Mesenteric fat pad (tissue), 1 donor: ENCODE results near the gene COL5A1. TPM values are rescaled to one million over a fixed set of nuclear protein-coding genes. Genes with fewer than 3 reads are reported as not detected.

ENCODE experiments used
- DNase-seq: peaks from one replicate; pipeline ENCODE4 v3.0.0-alpha.2; 2020; ENCODE audit warnings: low spot score
- total RNA-seq: library from RNA; stranded (reverse); fragmentation: NEBNext Ultra II Directional; extraction: Animal tissue kit (Norgen Biotek cat#: 25700); gene quantifications from one replicate; pipeline ENCODE4 v1.2.1, GENCODE V29; 2021
- donor health status: DM: yes; HTN: yes; CAD: no.

Gene COL5A1
- total RNA-seq, 1 donor from 2014 or later = 84.7 TPM

DNA sequence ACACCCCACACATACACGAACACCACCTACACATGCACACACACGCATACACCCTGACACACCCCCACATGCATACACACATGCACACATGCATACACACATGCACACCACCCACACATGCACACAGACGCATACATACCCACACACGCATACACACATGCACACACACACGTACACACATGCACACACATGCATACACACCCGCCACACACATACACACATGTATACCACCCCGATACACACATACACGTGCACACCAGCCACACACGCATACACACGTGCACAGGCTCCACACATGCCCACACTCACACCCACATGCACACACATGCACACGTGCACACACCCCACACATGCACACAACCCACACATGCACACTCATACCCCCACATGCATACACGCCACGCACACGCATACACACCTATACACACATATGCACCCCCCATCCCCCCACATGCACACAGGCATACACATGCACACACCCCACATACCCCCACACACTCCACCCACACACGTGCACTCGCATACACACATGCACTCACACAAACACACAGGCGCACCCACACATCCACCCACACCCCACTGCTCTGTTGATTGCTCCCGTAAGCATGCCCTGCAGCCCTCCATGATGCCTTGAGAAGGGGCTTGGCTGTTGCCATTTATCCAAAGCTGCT, 119.3 kb downstream of the COL5A1 start:
- DNase-seq = no peak

DNA sequence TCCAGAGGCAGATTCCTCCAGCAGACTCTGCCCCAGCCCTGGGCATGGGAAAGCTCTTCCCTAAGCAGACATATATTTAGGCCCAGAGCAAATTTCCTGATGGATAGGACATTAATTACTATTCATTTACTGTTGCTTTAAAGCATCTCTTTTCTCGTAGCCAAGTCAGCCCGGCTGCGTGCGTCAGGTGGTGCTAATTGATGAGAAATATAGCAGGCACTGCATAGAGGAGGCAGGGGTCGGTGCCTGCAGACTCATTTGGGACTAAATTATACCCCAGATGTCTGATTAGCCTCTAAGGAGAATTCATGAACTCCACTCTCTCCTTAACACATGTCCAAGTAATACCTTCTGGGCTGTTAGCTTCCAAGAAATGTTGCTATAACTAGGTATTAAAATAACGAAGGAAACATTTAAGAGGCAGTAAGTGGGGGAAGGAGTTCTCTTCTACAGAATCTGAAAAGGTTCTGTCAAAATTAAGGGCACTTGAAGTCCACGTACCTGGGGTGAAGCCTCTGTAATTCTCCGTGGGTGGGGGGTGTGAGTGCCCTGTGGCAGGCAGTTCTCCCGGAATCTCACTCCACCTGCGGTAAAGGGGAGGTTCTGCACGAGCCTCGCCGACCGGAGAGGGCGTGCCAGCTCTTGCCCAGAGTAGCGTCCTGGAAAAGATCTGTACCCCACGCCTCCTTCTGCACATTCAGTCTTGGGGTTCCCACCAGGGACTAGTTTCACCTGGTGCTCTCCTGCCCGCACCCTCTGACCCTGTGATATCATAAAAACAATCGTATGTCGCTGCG, 123.1 kb downstream of the COL5A1 start:
- DNase-seq = no peak

DNA sequence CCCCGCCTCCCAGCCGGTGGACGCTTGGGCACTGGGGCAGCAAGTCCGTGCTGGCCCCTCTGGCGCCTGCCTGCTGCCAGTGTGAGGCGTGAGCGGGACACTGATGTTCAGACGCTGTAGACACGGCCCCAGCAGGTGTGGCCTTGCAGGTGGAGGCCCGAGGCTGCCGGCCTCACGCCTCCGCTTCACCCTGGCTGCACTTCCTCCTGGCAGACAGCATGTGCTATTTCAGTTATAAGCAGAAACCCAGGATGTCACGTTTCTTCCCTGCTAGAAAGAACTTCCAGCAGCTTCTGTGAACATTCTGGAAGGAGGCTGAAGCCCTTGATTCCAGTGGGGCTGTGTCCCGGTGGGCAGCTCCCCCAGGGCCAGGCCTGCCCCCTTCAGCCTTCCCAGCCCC, 124.2 kb downstream of the COL5A1 start:
- DNase-seq = no peak

DNA sequence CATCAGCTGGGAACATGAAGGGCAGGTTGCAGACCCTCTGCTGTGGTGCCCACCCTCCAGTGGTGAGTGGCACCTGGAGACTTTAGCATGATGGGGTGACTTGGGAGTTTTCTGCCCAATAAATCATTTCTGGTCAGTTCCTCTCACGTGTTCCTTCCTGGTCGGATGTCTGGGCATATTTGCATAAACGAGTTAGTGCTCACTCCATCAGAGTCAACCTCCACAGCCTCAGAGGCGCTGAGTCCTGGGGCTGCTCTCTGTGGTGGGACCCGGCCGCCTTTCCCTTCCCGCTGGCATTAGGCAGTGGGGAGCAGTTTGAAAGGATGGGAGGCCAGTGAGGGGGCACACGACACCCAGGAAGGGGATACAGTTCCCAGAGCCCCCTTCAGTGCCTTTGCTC, 125.0 kb downstream of the COL5A1 start:
- no peak for DNase-seq

DNA sequence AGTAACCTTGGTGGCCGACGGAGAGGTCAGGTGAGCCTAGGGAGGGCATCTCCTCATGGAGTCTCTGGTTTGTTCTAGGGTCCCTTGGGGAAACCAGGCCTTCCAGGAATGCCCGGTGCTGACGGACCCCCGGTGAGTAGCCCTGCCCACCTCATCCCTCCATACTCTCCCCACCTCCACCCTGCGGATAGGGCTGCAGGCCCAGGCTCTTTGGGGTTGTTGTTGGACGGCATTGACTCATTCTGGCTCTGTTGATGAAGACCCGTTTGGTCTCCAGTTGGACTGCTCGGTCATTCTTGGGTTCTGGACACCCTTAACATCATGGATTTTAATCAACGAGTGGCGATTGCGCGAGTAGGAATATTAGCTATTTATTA, 126.7 kb downstream of the COL5A1 start:
- no peak for DNase-seq

DNA sequence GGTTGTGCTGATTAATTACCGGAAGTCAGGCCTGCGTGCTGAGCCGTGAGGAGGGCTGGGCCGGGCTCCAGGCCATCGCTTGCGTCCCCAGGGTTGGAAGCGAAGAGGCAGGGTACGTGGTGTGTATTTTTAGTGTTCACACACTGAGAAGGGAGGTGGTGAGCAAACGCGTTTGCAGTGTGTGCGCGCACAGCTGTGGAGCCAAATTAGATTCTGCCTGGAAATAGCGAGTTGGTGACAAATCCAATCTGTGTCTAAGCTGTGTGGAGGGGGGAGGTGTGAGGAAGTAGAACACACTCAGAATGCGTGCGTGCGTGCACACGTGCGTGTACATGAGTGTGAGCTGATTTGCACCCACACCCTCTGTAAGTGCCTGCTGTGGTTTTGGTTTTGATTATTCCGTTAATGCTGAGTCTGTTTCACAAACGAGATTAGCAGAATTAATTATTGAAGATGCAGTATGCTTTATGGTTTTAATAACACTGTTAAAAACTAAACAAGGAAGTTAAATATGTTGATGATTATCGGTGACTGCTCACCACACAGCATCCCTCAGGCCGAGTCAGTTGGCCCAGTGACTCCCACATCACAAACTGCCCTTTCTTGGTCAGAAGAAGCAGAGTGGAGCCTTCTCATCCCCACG, 127.2 kb downstream of the COL5A1 start:
- DNase-seq = no peak

DNA sequence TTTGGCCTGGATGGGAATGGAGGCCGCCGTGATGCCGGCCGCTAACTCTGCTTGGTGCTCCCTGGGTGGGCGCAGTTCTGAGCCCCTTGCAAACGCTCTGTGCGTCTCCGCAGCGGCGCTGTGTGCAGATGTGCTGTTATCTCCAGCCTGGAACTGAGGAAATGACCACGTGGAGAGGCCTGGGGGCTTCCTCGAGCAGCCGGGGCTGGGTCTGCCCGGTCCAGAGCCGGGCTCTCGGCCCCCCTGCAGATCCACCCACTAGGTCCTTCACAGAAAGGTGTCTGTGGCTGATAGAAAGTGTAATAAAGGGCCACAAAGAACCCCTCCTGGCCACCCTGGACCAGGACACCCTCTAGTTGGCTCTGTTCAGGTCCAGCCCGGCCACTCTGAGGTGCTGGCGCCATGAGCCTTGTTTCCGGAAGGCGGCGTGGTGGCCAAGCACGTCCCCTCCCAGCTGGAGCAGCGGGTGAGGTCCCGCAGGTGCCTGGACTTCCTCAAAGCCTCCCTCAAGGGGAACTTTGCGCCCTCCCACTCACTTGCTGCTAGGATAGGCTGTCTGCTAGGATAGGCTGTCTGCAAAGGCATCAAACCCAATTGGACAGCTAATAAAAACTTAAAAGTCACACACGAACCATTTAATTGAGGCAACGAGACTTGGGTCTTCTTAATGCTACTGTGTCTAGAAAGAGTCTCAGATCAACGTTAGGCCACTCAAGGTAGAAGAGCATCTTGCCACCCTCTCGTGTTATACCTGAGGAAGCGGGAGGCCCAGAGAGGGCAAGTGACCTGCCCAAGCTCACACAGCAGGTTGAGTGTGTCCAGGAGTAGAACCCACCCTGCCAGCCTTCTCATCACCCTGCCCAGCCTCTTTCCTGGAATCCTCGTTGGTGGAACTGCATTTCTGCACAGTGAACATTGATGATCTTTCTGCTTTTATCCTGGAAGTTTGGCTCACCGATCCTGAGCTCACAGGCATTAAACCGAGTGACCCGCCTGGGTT, 129.7 kb downstream of the COL5A1 start:
- no peak for DNase-seq

DNA sequence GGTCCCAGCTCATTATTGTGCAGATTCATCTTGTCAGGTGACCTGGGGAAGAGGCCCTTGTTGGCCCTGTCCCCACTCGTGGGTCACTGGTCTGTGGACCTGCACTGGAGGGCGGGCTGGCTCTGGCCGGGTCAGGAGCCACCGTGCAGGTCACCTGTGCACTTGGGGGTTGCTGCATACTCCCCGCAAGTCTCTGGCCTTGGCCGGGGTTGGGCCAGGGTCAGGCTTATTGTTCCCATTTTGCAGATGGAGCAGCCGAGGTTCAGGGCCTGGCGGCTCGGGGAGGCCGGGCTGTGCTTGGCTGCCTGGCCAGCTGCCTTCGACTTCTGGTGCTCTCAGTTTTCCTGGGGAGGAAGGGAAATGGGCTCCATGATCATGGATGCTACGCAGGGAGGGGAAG, 130.7 kb downstream of the COL5A1 start:
- DNase-seq = no peak

DNA sequence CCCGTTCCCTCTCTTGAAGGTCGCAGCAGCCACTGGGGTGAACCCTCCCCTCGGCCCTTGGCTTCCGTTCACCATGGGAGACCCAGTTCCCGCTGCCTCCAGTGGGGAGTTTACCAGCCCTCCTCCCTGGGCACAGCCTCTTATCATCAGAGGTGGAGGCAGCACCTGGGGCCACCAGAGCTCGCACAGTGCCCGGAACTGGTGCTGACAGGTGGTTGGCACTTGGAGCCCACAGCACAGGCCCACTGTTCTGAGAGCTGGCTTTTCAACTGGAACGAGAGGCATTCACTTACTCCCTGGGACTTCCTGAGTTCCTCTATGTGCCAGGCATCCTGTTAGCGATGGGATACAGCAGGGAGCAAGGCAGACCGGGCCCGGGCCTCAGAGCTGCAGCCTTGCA, 132.2 kb downstream of the COL5A1 start:
- no peak for DNase-seq

DNA sequence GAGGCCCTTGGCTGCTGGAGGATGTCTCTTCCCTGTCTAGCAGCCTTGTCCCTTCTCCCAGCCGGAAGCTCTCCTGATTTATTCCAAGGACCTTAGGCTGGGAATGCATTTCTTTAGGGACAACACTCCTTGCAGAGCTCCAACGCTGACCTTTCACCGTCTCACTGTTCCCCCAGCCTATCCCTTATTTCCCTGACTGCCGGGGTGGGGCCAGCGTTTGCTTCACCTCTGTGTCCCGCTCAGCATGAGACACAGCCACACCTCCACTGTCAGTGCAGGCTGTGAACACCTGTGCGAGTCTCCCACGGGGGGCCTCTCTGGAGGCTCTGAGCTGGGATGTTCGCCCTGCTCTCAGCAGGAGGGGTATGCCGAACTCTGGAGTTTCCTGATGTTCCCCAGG, 132.8 kb downstream of the COL5A1 start:
- DNase-seq = no peak

DNA sequence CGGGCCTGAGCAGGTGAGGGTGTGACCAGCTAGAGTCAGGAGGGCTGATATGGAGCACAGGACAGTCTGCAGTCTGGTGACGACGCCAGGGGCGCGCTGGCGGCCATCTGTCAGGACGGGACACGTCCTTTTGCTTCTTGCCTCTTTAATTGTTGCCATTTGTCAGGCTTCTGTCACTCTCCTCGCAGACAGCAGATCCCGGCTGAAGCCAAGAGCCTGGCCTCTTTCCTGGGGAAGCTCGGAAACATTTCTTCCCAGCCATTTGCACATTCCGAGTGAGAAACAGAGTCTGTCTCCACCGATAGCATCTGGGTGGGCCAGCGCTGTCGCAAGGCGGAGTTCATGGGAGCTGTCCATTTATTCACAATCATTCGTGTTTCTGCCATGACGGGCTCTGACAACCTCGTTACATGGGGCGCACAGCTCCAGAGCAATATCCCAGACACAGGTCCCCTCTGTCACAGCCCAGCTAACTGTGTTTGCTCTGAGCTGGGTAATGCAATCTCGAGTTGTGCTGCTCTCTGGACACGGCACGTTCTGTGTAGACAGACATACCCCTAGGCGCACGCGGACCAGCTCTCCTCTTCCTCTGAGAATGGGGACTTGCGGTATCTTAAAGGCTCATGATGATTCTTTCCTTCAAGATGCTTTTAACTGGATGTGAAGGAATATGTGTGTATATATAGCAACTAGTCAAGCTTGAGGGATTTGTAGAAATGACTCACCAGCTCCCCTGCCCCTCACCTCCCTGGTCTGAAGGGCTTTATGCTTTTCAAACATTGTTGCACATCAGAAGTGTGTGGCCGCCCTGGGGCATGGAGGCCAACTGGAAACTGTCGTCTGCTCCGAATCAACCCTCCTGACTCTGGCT, 133.7 kb downstream of the COL5A1 start:
- DNase-seq = no peak

DNA sequence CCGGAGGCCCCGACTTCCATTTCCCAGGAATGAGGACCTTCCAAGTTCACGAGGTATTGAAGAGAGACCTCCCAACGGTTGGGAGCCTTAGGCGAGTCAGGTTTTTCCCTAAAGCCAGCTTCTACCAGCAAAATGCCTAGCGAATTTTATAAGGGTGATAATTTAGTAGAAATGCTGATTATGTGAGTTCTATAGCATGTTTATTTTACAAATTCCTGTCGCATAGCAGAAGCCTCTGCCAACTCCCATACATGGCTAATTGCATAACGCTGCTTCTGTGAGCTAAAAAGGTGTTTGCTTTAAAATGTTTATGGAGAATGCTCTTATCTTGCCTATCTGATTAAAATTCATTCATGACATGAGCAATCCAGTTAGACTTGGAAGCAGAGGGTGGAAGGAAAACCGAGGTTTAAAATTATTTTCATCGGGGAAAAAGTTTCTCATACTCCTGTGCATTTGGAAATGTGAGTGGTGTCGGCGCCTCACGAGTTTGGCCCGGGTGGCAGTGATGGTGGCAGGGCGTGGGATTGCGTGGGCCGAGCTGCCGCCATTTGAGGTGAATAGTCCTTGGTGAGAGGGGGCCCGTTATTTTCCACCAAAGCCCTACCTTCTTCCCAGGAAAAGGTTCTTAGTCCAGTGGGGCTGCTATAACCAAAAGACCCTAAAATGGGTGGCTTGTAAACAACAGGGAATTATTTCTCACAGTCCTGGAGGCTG, 134.6 kb downstream of the COL5A1 start:
- no peak for DNase-seq

DNA sequence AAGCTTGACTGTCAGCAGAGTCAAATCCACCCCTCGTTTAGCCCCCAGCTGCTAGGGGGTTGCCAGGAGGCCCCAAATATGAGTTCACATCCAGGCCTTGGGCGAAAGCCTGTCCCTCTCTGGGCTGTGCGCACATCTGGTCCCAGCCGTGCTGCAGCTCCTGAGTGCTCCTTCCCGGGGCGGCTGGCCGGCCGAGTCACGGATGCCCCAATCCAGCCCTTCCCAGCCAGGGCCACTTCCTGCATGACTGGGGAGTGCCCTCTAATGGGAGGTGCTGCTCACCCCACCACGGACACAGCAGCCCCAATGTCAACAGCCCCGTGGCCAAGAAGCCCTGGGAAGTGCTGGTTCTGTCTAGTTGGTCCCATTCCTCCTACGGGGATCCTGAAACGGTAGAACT, 135.6 kb downstream of the COL5A1 start:
- no peak for DNase-seq

DNA sequence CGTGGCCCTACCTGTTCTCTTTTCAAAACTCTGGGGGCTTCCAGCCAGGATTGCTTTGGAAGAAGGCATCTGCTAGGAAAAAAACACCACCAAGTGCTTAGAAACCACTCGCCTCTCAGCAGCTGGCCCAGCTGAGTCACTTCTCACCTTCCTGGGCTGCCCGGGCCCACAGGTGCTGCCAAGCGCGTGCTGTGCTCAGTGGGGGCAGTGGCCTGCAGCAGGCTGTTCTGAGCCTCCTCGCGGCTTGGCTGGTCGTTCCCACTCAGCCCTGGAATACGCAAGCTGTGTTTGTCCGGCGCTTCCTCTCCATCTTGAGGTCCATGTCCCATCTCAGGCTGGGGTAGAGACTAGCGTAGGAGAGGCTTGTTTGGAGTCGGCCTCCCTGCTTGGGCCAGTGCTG, 136.6 kb downstream of the COL5A1 start:
- no peak for DNase-seq

DNA sequence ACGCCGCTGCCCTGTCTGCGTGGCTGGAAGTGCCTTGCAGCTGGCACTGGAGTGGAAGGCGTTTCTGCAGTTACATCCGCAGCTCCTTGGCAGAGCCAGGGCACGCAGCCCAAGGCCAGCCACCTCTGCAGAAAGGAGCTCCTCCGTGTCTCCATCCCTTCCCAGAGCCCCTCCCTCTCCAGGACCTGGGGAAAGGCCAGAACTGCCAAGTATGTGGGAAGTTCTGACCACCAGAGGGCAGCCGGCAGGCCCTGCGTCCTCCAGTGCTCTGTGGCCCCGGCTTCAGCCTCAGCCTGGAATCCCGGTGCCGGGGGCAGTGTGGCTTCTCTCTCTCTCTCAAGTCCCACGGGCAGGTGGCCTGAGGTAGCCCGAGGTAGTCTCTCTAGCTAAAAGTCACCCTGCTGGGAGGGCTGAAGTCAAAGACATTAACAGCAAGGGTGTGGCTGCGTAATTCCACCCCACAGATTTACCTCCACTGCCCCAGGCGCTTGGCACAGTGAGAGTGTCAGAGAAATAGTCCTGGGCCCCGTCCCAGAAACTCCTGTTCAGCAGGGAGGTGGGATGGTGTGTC, 137.3 kb downstream of the COL5A1 start:
- DNase-seq = no peak

DNA sequence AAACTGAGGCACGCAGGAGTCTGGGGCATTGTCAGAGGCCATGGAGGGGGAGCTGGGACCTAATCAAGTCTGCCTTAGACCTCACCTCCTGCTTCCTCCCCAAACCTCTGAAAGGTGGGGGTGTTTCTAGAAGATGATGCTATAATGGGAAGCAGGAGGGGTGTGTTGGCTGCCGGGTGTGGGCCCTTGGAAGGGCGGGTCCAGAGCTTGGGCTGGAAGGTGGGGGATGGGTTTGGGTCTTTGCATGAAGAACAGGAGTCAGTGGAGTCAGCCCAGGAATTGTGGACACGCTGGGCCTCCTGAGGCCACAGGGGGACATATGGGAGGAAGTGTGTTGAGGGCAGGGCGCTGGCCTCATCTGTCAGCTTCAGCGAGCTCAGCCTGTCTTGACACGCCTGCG, 138.0 kb downstream of the COL5A1 start:
- no peak for DNase-seq

DNA sequence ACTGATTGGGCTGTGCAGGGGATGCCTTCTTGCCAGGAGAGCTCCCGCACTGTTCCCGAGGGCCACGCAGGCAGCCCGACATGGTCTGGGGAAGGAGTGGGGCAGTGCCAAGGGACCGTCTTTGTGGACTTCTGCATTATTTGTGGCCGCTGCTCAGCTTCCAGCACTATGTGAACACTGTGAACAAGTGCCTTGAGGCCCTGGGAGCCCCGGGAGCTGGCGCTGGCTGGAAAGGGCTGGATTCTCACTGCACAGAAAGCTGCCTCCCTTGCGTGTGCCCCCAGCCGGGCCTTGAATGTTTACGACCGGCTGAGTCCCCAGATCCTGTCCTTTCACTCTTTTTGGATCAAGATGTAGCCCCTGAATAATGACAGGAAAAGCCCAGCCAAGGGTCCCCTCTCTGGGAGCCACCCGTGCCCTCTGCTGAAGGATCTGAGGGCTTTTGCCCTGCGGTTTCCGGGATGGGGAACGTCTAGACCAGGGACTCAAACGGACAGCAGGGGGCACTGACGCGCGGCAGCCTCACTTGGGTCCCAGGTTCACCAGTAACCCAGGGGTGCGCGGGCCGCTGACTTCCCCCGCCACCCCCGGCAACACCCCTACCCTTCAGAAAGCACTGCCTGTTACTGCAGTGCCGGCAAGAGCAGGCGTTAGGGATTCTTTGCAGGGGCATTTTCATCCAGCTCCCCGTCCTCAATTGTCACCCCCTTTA, 140.1 kb downstream of the COL5A1 start:
- DNase-seq = no peak

DNA sequence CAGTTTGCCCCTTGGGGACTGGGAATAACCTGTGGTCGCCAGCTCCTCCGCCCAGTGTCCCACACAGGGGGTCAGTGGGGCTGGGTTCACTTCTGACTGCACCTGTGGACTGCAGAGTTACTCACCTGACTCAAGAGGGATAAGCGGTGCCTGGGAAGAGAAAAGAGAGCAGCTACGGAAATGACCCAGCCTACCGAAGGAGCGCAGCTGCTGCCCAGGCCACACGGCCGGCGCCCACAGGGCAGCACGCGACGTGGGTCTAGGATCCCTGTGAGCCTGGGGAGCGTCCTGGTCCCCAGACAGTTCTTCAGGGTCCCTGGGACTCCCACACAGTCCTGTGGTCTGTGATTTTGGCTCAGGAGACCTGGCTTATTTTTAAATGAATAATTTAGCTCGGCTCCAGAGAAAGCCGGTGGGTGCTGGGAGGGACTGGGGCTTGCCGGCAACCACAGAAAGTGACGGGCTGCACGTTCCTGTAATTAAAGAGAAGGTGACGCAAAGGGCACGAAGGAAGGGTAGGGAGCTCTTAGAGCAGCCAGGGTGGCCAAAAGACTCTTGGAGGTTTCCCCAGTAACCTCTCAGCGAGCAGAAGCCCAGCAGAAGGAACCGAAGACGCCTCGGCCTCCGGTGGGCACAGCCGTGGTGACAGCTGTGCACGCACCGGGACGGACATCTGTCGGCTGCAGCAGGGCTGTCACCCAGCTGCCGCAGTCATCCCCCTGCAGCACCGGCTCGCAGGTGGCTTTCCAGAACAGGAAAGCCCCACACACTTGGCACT, 141.5 kb downstream of the COL5A1 start:
- no peak for DNase-seq
